Esophagus (tissue), 2 donors: ENCODE data around the gene PSMB8. TPM values are rescaled to one million over a fixed set of nuclear protein-coding genes. Genes with fewer than 3 reads are reported as not detected.
"Not testable (repeated sequence)": the region's sequence is repeated elsewhere in the genome, so short reads cannot be mapped to it uniquely, and the experiment has no call there.

ENCODE experiments used
- H3K27ac ChIP-seq, 2 donors: one replicate each; pipeline ENCODE4 v1.5.1; 2013; ENCODE audit warnings: low read depth in 2 of 2, mild to moderate bottlenecking in 2 of 2, inconsistent platforms in 1 of 2, low read length in 1 of 2, moderate library complexity in 1 of 2
- H3K27me3 ChIP-seq, 2 donors: one replicate each; pipeline ENCODE4 v1.6.1; 2013; ENCODE audit warnings: low read length in 2 of 2, control low read depth in 1 of 2, mild to moderate bottlenecking in 1 of 2; ENCODE audit not compliant: insufficient read depth in 2 of 2, control insufficient read depth in 1 of 2
- H3K36me3 ChIP-seq, 2 donors: one replicate each; pipeline ENCODE4 v1.6.1; 2013; ENCODE audit warnings: low read length in 1 of 2; ENCODE audit not compliant: control insufficient read depth in 2 of 2, insufficient read depth in 2 of 2
- H3K4me1 ChIP-seq, 2 donors: one replicate each; pipeline ENCODE4 v1.6.1; 2013; ENCODE audit warnings: low read length in 1 of 2; ENCODE audit not compliant: control insufficient read depth in 2 of 2, insufficient read depth in 2 of 2
- H3K4me3 ChIP-seq, 2 donors: one replicate each; pipeline ENCODE4 v1.5.1; 2013; ENCODE audit warnings: low read length in 2 of 2, mild to moderate bottlenecking in 2 of 2, low read depth in 1 of 2, moderate library complexity in 1 of 2
- H3K9me3 ChIP-seq, 2 donors: one replicate each; pipeline ENCODE4 v1.6.1; 2013; ENCODE audit warnings: mild to moderate bottlenecking in 2 of 2, low read depth in 1 of 2, low read length in 1 of 2, moderate library complexity in 1 of 2; ENCODE audit not compliant: control insufficient read depth in 2 of 2, insufficient read depth in 1 of 2
- WGBS, 2 donors: extraction: QIAGEN DNeasy Blood & Tissue Kit; methylation state at CpG; one replicate each; pipeline ENCODE4 v1.1.7; 2013; 5-methylcytosine and 5-hydroxymethylcytosine counted together
- polyA plus RNA-seq, 2 donors: library from polyadenylated mRNA; stranded (reverse); fragments of 200-250 nt; gene quantifications; one replicate each; pipeline ENCODE4 v1.2.3, GENCODE V29; 2013
- donor health status: healthy with polysubstance abuse.
- donor health status: Bipolar disorder and iron deficiency.

Gene PSMB8
- polyA plus RNA-seq, 2 donors, result 63.1 to 66.9 TPM

DNA sequence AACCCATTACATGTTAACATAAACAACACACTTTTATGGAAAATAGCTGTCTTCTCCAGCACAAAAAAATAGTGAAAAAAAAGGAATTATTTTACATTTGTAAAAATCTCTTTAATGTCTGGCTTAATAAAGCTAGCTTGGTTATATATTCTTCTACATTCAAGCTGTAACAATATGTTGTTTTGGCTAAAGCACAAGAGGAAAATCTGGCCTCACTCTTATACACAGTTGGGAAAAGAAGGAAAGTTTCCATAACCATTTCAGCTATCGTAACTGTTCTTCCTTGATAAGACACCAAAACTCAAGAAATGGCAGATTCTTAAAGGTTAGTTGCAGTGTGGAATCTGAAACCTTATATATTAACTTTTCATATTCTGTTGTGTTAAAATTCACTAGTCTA lies 34.7 kb downstream of the PSMB8 start:
- no peak overlapping the region for H3K4me3 ChIP-seq
- 11 to 37% methylated on average over 1 of the region's 1 CpG for WGBS, 2 donors
- H3K27me3 ChIP-seq, result no peaks in the 10 kb centered on the region
- no peak overlapping the region for H3K27ac ChIP-seq
- no peaks in the 10 kb centered on the region for H3K9me3 ChIP-seq
- no peaks in the 10 kb centered on the region for H3K36me3 ChIP-seq
- no peaks in the 10 kb centered on the region for H3K4me1 ChIP-seq

DNA sequence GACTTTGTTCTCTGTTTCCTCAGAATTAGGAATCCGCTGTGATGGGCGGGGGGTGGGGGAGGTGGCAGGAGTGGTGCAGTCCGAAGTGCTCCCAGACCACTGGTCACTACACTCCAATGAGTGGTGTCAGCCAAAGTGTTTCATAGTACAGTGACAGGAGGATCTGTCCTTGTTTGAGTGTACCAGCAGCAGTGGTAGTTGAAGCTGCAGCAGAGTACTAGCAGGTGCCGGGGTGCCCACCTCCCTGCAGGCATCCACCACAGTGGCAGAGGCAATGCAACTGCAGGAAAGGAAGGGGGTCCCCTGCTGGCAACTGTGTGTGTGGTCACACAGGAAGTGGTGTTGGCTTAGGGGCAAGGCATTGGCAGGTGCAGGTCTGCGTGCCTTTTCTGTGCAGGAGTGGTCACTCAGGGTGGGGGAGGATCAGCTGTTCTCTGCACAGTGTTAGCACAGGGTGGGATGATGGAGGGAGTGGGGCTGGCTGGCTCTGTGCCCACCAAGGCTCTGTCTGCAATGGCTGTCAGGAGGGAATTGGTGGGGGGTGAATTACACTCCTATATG lies 36.7 kb downstream of the PSMB8 start:
- H3K27me3 ChIP-seq, result no peaks in the 10 kb centered on the region
- H3K4me3 ChIP-seq, result no peak overlapping the region
- no peaks in the 10 kb centered on the region for H3K9me3 ChIP-seq
- no peaks in the 10 kb centered on the region for H3K4me1 ChIP-seq
- H3K36me3 ChIP-seq, result no peaks in the 10 kb centered on the region
- H3K27ac ChIP-seq, result no peak overlapping the region
- WGBS, 2 donors, result 82 to 85% methylated on average over 5 of the region's 5 CpGs

DNA sequence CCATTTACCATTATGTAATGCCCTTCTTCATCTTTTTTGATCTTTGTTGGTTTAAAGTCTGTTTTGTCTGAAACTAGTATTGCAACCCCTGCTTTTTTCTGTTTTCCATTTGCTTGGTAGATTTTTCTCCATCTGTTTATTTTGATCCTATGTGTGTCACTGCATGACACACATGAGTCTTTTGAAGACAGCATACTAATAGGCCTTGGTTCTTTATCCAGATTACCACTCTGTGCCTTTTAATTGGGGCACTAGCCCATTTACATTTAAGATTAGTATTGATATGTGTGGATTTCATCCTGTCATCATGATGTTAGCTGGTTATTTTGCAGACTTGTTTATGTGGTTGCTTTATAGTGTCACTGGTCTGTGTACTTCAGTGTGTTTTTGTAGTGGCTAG lies 38.4 kb downstream of the PSMB8 start:
- H3K27ac ChIP-seq, H3K9me3 ChIP-seq, H3K36me3 ChIP-seq, H3K27me3 ChIP-seq, H3K4me3 ChIP-seq, H3K4me1 ChIP-seq: not testable (repeated sequence)

DNA sequence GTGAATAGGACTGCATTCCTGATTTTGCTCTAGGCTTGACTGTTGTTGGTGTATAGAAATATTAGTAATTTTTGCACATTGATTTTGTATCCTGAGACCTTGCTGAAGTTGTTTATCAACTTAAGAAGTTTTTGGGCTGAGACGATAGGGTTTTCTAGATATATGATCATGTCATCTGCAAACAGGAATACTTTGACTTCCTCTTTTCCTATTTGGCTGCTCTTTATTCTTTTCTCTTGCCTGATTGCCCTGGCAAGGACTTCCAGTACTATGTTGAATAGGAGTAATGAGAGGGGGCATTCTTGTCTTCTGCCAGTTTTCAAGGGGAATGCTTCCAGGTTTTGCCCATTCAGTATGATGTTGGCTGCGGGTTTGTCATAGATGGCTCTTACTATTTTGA lies 40.4 kb downstream of the PSMB8 start:
- Histone ChIP-seq H3K27me3 (no peaks in the 10 kb centered on the region), H3K9me3 (peaks cover 0 to 2% of the 10 kb centered on the region in 2 donors), H3K4me3 (no peak overlapping the region), H3K27ac (no peak overlapping the region), H3K36me3 (no peaks in the 10 kb centered on the region), H3K4me1 (no peaks in the 10 kb centered on the region)
- WGBS, 2 donors, result 47 to 74% methylated on average over 2 of the region's 2 CpGs

DNA sequence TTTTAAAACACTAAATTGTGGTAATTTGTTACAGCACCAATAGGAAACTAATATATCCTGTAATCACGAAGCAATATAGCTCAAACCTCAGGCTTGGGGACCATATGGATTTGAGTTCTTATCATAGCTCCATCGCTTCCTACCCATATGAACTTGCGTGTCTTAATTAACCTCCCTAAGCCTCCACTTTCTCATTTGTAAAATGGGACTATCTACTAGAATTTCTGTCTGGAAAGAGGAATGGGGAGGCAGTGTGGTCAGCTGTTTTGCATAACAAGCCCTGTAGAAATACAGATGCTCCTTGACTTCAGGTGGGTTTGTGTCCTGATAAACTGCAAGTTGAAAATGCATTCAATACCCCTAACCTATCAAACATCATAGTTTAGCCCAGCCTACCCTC lies 44.1 kb downstream of the PSMB8 start:
- H3K27me3 ChIP-seq, result no peaks in the 10 kb centered on the region
- 77 to 85% methylated on average over 3 of the region's 3 CpGs for WGBS, 2 donors
- H3K36me3 ChIP-seq, result no peaks in the 10 kb centered on the region
- H3K27ac ChIP-seq, result no peak overlapping the region
- no peaks in the 10 kb centered on the region for H3K4me1 ChIP-seq
- no peak overlapping the region for H3K4me3 ChIP-seq
- H3K9me3 ChIP-seq, result peaks cover 0 to 2% of the 10 kb centered on the region in 2 donors

DNA sequence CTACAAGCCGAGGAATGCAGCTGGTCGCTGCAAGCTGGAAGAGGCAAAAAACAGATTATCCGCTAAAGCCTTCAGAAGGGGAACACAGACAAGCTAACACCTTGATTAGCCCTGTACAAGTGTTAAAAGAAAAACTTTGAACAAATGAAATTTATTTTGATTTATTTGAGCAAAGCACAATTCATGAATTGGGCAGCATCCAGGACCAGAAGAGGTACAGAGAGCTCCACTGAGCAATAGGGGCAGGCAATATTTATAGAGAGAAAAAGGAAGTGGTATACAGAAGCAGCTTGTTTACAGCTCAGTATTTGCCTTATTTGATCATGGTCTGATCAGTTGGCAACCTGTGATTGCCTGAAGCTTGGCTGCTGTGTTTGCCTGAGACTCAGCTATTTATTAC lies 44.7 kb downstream of the PSMB8 start:
- Histone ChIP-seq H3K4me3 (no peak overlapping the region), H3K27ac (no peak overlapping the region), H3K4me1 (no peaks in the 10 kb centered on the region), H3K27me3 (peaks cover 0 to 5% of the 10 kb centered on the region in 2 donors), H3K36me3 (no peaks in the 10 kb centered on the region), H3K9me3 (peaks cover 0 to 2% of the 10 kb centered on the region in 2 donors)
- WGBS, 2 donors, result 95 to 98% methylated on average over 3 of the region's 3 CpGs

DNA sequence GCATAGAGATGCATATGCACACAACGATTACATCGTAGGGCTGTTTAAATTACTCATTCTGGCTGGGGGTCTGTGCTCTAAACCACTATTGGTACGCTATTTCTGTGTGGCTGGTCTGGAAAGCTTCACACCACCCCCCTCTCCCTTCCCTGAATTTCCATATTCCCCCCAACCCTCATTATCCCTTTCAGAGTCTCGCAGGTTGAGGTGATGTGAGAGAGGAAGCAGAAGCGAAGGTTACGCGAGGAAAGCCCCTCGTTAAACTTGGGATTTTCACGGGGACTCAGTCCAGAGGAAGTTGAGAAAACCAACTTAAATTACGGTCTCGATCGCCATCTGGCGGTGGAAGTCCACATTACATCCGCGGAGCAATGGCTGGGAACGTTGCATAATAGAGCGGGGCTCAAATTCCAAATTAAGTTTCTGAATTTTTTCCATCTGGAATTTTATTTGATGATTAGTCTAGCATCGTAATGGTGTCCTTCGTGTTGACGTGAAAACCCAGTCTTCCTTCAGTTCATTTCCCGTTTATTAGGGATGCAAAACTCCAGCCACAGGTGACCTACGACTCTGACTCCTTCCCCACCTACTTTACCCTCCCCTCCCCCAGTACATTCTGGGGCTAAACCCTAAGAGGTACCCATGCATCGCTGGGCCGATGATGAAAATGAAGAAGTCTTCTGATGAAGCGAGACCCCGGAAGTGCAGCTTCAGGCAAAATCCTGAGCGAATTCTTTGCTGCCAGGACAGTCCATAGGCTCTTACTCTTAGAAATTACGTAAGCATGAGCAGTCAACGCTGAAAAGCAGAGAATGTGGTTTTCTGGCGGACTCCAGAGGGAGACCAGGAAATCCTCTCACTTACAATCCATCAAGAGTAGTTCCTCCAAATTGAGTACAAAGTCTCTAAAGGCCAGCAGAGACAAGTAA lies 46.7 kb downstream of the PSMB8 start:
- Histone ChIP-seq H3K27me3 (peaks cover 0 to 5% of the 10 kb centered on the region in 2 donors), H3K27ac (peak overlapping the region in 1 of 2 donors; percentile 6), H3K9me3 (peaks cover 0 to 2% of the 10 kb centered on the region in 2 donors), H3K36me3 (no peaks in the 10 kb centered on the region), H3K4me1 (no peaks in the 10 kb centered on the region), H3K4me3 (no peak overlapping the region)
- 8% methylated on average over 30 of the region's 30 CpGs for WGBS, 2 donors

DNA sequence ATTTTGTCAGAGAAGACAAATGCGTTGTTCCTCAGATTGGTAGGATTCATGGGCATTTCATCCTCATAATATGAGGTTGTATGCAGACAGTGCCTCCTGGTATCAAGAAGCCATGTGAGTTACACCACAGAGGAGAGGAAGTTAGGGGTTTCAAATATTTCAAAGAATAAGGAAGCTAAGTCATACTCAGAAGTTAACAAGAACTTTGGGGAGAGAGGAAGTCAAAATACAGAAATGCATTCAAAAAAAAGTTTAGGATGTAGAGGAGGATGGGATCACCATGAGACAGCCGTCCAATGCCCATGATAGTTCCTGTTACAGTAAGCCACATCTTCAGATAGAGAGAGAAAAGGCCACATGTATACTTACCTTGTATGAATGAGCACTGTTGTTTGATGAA lies 49.3 kb downstream of the PSMB8 start:
- H3K27me3 ChIP-seq, result peaks cover 0 to 5% of the 10 kb centered on the region in 2 donors
- H3K9me3 ChIP-seq, result peaks cover 0 to 2% of the 10 kb centered on the region in 2 donors
- no peaks in the 10 kb centered on the region for H3K4me1 ChIP-seq
- no peak overlapping the region for H3K4me3 ChIP-seq
- H3K36me3 ChIP-seq, result no peaks in the 10 kb centered on the region
- H3K27ac ChIP-seq, result no peak overlapping the region
- WGBS, 2 donors, result 40 to 77% methylated on average over 2 of the region's 2 CpGs

DNA sequence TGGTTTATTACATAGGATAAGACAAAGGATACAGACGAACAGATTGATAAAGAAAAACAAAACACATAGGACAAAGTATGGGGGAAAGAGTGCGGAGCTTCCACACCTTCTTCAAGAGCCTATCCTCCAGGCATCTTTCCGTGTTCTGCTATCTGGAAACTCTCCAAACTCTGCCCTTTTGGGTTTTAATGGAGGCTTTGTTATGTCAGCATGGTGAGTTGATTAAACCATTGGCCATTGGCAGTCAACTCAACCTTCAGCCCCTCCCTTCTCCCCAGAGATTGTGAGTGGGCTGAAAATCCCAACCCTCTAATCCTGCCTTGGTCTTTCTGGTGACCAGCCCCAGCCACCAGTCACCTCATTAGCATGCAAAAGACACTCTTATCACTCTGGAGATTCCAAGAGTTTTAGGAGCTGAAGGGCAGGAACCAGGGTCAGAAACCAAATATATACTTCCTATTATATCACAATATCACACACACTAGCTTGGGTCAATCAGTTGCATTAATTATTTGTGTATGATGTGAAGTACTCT lies 50.9 kb downstream of the PSMB8 start:
- Histone ChIP-seq H3K27me3 (peaks cover 0 to 5% of the 10 kb centered on the region in 2 donors), H3K4me3 (no peak overlapping the region), H3K27ac (no peak overlapping the region), H3K4me1 (no peaks in the 10 kb centered on the region), H3K9me3 (no peaks in the 10 kb centered on the region), H3K36me3 (no peaks in the 10 kb centered on the region)
- 77 to 82% methylated on average over 3 of the region's 3 CpGs for WGBS, 2 donors
